Lower leg skin (tissue), 3 donors: ENCODE results near the gene JPH3.

Experiments
- CTCF ChIP-seq, 3 donors: fragments of 450-650 bp; IDR thresholded peaks; one replicate each; pipeline ENCODE4 v1.5.1; 2016; ENCODE audit warnings: antibody characterized with exemption in 3 of 3, mild to moderate bottlenecking in 3 of 3, moderate library complexity in 2 of 3
- POLR2A ChIP-seq, 2 donors: fragments of 450-650 bp; IDR thresholded peaks; one replicate each; pipeline ENCODE4 v1.6.1; 2016 to 2017; ENCODE audit warnings: antibody characterized with exemption in 2 of 2, mild to moderate bottlenecking in 1 of 2, moderate library complexity in 1 of 2

- TF ChIP-seq CTCF (IDR thresholded peaks at IDR 0.05) (no peak), POLR2A (IDR thresholded peaks at IDR 0.05) (no peak)
Observed at GRCh38 chr16:87607871-87608270, 5.6 kb downstream of the JPH3 start.
